ENCODE results near the gene RFTN2. TPM values are rescaled to one million over a fixed set of nuclear protein-coding genes. Genes with fewer than 3 reads are reported as not detected.

The RFTN2 gene
- total and polyA plus RNA-seq, 9 of the 15 experiments (the other 6 are each of a cell fraction or from before 2014, with no cell fraction given) = 0.01 to 0.11 (median 0.04) TPM; not detected in 6

DNA sequence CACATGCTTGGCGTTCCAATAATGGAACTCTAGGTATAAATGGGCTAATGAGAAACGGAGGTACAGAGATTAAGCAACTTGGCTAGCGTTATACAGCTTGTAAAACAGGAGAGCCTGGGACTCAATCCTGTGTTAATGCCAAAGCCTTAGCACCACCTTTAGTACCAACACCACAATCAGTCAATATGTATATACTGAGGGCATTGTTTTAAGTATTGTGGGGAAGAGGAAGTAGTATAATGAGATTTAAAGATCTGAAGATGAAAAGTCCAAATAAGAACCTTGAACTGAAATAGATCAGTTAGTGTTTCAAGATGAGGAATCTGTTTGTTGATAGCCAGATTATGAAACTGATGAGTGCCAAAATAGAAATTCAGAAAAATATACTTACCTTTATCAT lies 37.9 kb upstream of the RFTN2 start:
- intact Hi-C loops (cut with micrococcal nuclease) (no loop called here), in situ Hi-C loops (cut with MboI) (no loop called here)
- no peak overlapping the region; a peak in 1 of 4 replicates for H3K9ac ChIP-seq (ENCODE audit: insufficient read depth in 1 of 2, low read depth in 2 of 2, low read length in 2 of 2)
- H3K4me1 ChIP-seq (replicated peaks in 1 of 2; ENCODE audit: control insufficient read depth in 2 of 2, insufficient read depth in 2 of 2, low read length in 2 of 2) = peaks cover 0 to 10% of the 10 kb centered on the region in 2 experiments; a peak in 2 of 5 replicates
- ChIA-PET CTCF (ENCODE audit: low intra/inter-chr PET ratio) (no interaction called here), POLR2A (no interaction called here)
- ATAC-seq (no peak), FAIRE-seq (no peak), DNase-seq (ENCODE audit: extremely low read depth in 1 of 4, low spot score in 3 of 4) (no peak)
- H3K4me3 ChIP-seq = no peak overlapping the region
- no peak overlapping the region for H3K27ac ChIP-seq (ENCODE audit: extremely low read depth, low read depth, low read length)
- peaks cover 51% of the 10 kb centered on the region for H3K36me3 ChIP-seq (ENCODE audit: control insufficient read depth, insufficient read depth, low read length)
- no peaks in the 10 kb centered on the region; the same call in 1 of the 2 replicates for H4K20me1 ChIP-seq (replicated peaks; ENCODE audit: control insufficient read depth, insufficient read depth, low read length)
- no peaks in the 10 kb centered on the region for H3K9me3 ChIP-seq (replicated peaks; ENCODE audit: control insufficient read depth, insufficient read depth, low read depth, low read length)
- no peak overlapping the region for H3K4me2 ChIP-seq (ENCODE audit: insufficient read depth, low read length)
- H3K9me1 ChIP-seq (ENCODE audit: control insufficient read depth, insufficient read depth, low read length) = no peaks in the 10 kb centered on the region
- no TSS peak for BruUV-seq (replicated peaks)
- H3K27me3 ChIP-seq (ENCODE audit: control insufficient read depth in 2 of 2, insufficient read depth in 2 of 2, low read length in 2 of 2) = no peaks in the 10 kb centered on the region
- H2AFZ ChIP-seq (ENCODE audit: low read depth, low read length) = no peak overlapping the region
- H3K79me2 ChIP-seq (ENCODE audit: control insufficient read depth, insufficient read depth, low read length) = peaks cover 31% of the 10 kb centered on the region
- 83% methylated on average over 3 of the region's 3 CpGs for WGBS (ENCODE audit: insufficient coverage, low coverage, missing lambda C conversion rate)
- TF ChIP-seq KDM5B (IDR thresholded peaks at IDR 0.05; ENCODE audit: insufficient replicate concordance, low read depth, low read length) (no peak), KLF10 (CRISPR knock-in tag; IDR thresholded peaks at IDR 0.05) (no peak), RFX5 (IDR thresholded peaks at IDR 0.05; ENCODE audit: low read depth, low read length) (no peak), EGR1 (conservative IDR thresholded peaks at IDR 0.05) (no peak), ZBTB17 (CRISPR knock-in tag; IDR thresholded peaks at IDR 0.05) (no peak), HSF4 (CRISPR knock-in tag; IDR thresholded peaks at IDR 0.05; ENCODE audit: borderline replicate concordance) (no peak), FOSL1 (tag; conservative IDR thresholded peaks at IDR 0.05) (no peak), NEUROD1 (IDR thresholded peaks at IDR 0.05; ENCODE audit: borderline replicate concordance, low read depth, low read length, partially characterized antibody) (no peak)
- TF ChIP-seq, protein P1, sequence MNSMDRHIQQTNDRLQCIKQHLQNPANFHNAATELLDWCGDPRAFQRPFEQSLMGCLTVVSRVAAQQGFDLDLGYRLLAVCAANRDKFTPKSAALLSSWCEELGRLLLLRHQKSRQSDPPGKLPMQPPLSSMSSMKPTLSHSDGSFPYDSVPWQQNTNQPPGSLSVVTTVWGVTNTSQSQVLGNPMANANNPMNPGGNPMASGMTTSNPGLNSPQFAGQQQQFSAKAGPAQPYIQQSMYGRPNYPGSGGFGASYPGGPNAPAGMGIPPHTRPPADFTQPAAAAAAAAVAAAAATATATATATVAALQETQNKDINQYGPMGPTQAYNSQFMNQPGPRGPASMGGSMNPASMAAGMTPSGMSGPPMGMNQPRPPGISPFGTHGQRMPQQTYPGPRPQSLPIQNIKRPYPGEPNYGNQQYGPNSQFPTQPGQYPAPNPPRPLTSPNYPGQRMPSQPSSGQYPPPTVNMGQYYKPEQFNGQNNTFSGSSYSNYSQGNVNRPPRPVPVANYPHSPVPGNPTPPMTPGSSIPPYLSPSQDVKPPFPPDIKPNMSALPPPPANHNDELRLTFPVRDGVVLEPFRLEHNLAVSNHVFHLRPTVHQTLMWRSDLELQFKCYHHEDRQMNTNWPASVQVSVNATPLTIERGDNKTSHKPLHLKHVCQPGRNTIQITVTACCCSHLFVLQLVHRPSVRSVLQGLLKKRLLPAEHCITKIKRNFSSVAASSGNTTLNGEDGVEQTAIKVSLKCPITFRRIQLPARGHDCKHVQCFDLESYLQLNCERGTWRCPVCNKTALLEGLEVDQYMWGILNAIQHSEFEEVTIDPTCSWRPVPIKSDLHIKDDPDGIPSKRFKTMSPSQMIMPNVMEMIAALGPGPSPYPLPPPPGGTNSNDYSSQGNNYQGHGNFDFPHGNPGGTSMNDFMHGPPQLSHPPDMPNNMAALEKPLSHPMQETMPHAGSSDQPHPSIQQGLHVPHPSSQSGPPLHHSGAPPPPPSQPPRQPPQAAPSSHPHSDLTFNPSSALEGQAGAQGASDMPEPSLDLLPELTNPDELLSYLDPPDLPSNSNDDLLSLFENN (IDR thresholded peaks at IDR 0.05; ENCODE audit: low read depth in 2 of 2, low read length in 2 of 2) = no peak
- TF ChIP-seq, protein P2, sequence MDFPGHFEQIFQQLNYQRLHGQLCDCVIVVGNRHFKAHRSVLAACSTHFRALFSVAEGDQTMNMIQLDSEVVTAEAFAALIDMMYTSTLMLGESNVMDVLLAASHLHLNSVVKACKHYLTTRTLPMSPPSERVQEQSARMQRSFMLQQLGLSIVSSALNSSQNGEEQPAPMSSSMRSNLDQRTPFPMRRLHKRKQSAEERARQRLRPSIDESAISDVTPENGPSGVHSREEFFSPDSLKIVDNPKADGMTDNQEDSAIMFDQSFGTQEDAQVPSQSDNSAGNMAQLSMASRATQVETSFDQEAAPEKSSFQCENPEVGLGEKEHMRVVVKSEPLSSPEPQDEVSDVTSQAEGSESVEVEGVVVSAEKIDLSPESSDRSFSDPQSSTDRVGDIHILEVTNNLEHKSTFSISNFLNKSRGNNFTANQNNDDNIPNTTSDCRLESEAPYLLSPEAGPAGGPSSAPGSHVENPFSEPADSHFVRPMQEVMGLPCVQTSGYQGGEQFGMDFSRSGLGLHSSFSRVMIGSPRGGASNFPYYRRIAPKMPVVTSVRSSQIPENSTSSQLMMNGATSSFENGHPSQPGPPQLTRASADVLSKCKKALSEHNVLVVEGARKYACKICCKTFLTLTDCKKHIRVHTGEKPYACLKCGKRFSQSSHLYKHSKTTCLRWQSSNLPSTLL (IDR thresholded peaks at IDR 0.05) = no peak
- TF ChIP-seq, protein P3, sequence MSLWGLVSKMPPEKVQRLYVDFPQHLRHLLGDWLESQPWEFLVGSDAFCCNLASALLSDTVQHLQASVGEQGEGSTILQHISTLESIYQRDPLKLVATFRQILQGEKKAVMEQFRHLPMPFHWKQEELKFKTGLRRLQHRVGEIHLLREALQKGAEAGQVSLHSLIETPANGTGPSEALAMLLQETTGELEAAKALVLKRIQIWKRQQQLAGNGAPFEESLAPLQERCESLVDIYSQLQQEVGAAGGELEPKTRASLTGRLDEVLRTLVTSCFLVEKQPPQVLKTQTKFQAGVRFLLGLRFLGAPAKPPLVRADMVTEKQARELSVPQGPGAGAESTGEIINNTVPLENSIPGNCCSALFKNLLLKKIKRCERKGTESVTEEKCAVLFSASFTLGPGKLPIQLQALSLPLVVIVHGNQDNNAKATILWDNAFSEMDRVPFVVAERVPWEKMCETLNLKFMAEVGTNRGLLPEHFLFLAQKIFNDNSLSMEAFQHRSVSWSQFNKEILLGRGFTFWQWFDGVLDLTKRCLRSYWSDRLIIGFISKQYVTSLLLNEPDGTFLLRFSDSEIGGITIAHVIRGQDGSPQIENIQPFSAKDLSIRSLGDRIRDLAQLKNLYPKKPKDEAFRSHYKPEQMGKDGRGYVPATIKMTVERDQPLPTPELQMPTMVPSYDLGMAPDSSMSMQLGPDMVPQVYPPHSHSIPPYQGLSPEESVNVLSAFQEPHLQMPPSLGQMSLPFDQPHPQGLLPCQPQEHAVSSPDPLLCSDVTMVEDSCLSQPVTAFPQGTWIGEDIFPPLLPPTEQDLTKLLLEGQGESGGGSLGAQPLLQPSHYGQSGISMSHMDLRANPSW (CRISPR knock-in tag; IDR thresholded peaks at IDR 0.05) = no peak
- TF ChIP-seq, protein P4, sequence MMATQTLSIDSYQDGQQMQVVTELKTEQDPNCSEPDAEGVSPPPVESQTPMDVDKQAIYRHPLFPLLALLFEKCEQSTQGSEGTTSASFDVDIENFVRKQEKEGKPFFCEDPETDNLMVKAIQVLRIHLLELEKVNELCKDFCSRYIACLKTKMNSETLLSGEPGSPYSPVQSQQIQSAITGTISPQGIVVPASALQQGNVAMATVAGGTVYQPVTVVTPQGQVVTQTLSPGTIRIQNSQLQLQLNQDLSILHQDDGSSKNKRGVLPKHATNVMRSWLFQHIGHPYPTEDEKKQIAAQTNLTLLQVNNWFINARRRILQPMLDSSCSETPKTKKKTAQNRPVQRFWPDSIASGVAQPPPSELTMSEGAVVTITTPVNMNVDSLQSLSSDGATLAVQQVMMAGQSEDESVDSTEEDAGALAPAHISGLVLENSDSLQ (IDR thresholded peaks at IDR 0.05) = no peak

All from K562 (cell line).